Adrenal gland (tissue), 5 donors: ENCODE measurements around the gene UBN1.

ENCODE experiments used
- CTCF ChIP-seq, 6 experiments: fragments of 450-650 bp in 4 of 6; fragments of 200-600 bp in 2 of 6; sonication (generic) in 1 of 6; IDR thresholded peaks; 1 replicate in 5 of 6; 2 replicates in 1 of 6; pipeline versions ENCODE4 v1.5.1 to v1.8.0; 2016 to 2021; ENCODE audit warnings: antibody characterized with exemption in 6 of 6, mild to moderate bottlenecking in 2 of 6, moderate library complexity in 1 of 6
- POLR2A ChIP-seq, 2 donors: fragments of 450-650 bp; IDR thresholded peaks; one replicate each; pipeline ENCODE4 v1.6.1; 2017; ENCODE audit warnings: antibody characterized with exemption in 2 of 2, mild to moderate bottlenecking in 2 of 2, moderate library complexity in 1 of 2
- donor health status: DM: no; HTN: no; CAD: no.

- TF ChIP-seq CTCF (IDR thresholded peaks at IDR 0.05) = no peak
- TF ChIP-seq POLR2A (IDR thresholded peaks at IDR 0.05) = no peak
Observed at GRCh38 chr16:4862639-4863038, 15.4 kb downstream of the UBN1 start.
